Tibial artery (tissue), 4 donors: ENCODE measurements around the gene RETREG3.
"Not testable (repeated sequence)": the region's sequence is repeated elsewhere in the genome, so short reads cannot be mapped to it uniquely, and the experiment has no call there.

Experiments
- DNase-seq, 2 donors: peaks; one replicate each; pipeline ENCODE4 v3.0.0-alpha.2; 2019
- H3K27ac ChIP-seq, 2 donors: fragments of 200-600 bp; sonication (generic) in 1 of 2; 1 replicate in 1 of 2; 2 replicates in 1 of 2; pipeline ENCODE4 v1.5.1; 2018 to 2019; ENCODE audit warnings: mild to moderate bottlenecking in 1 of 2
- H3K27me3 ChIP-seq, 2 donors: fragments of 200-600 bp; sonication (generic) in 1 of 2; one replicate each; pipeline versions ENCODE4 v1.5.1 to v1.6.0; 2016 to 2019
- H3K36me3 ChIP-seq, 3 donors: fragments of 200-600 bp; sonication (generic) in 2 of 3; one replicate each; pipeline ENCODE4 v1.5.1; 2016 to 2019; ENCODE audit warnings: mild to moderate bottlenecking in 2 of 3
- H3K4me1 ChIP-seq, 4 donors: fragments of 200-600 bp; sonication (generic) in 2 of 4; 1 replicate in 3 of 4; 2 replicates in 1 of 4; pipeline ENCODE4 v1.5.1; 2016 to 2019
- H3K4me3 ChIP-seq, 2 donors: fragments of 200-600 bp; sonication (generic) in 1 of 2; 1 replicate in 1 of 2; 2 replicates in 1 of 2; pipeline ENCODE4 v1.5.1; 2018 to 2019; ENCODE audit warnings: mild to moderate bottlenecking in 2 of 2
- H3K9me3 ChIP-seq, 3 donors: fragments of 200-600 bp; sonication (generic) in 1 of 3; one replicate each; pipeline ENCODE4 v1.5.1; 2016 to 2019
- intact Hi-C: fragments of 100-400 bp; cut with DNase I; formaldehyde crosslinking; loops from one replicate; pipeline ENCODE4 v1.15.0; 2023; ENCODE audit warnings: low total_unique reads
- TF ChIP-seq, protein P1 (sequence below), 2 experiments: fragments of 200-600 bp in 1 of 2; fragments of 450-650 bp in 1 of 2; IDR thresholded peaks; one replicate each; pipeline ENCODE4 v1.5.1; 2017 to 2019; ENCODE audit warnings: antibody characterized with exemption in 2 of 2, mild to moderate bottlenecking in 1 of 2, moderate library complexity in 1 of 2

RETREG3 gene

GRCh38 chr17:42629411-42630009, 20.3 kb upstream of the RETREG3 start:
- no peaks in the 10 kb centered on the region for H3K4me1 ChIP-seq
- H3K9me3 ChIP-seq = no peaks in the 10 kb centered on the region
- H3K27ac ChIP-seq = no peak overlapping the region
- DNase-seq = no peak
- intact Hi-C loops = no loop called here
- H3K36me3 ChIP-seq = no peaks in the 10 kb centered on the region
- TF ChIP-seq, protein P1, sequence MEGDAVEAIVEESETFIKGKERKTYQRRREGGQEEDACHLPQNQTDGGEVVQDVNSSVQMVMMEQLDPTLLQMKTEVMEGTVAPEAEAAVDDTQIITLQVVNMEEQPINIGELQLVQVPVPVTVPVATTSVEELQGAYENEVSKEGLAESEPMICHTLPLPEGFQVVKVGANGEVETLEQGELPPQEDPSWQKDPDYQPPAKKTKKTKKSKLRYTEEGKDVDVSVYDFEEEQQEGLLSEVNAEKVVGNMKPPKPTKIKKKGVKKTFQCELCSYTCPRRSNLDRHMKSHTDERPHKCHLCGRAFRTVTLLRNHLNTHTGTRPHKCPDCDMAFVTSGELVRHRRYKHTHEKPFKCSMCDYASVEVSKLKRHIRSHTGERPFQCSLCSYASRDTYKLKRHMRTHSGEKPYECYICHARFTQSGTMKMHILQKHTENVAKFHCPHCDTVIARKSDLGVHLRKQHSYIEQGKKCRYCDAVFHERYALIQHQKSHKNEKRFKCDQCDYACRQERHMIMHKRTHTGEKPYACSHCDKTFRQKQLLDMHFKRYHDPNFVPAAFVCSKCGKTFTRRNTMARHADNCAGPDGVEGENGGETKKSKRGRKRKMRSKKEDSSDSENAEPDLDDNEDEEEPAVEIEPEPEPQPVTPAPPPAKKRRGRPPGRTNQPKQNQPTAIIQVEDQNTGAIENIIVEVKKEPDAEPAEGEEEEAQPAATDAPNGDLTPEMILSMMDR (IDR thresholded peaks at IDR 0.05) = no peak
- H3K4me3 ChIP-seq = no peak overlapping the region
- no peaks in the 10 kb centered on the region for H3K27me3 ChIP-seq

DNA sequence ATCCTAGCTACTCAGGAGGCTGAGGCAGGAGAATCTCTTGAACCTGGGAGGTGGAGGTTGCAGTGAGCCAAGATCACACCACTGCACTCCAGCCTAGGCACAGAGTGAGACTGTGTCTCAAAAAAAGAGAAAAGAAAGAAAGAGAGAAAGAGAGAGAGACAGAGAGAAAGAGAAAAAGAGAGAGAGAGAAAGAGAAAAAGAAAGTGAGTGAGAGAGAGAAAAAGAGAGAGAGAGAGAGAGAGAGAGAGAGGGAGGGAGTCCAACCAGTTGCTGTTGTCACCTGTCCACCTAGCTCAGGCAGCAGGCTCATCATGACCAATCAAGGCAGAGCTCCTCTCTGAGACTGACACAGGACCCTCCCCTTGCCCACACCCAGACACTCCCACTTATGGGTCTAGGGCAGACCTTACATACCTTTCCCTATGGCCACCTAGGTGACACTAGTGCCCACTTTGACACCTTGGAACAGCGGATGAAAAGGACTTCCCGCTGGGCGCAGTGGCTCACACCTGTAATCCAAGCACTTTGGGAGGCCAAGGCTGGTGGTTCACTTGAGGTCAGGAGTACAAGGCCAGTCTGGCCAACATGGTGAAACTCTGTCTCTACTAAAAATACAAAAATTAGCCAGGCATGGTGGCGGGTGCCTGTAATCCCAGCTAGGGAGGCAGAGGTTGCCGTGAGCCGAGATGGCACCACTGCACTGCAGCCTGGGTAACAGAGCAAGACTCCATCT, 18.0 kb upstream of the RETREG3 start:
- H3K27ac ChIP-seq, H3K36me3 ChIP-seq, H3K9me3 ChIP-seq, DNase-seq, H3K4me1 ChIP-seq, H3K4me3 ChIP-seq, intact Hi-C loops, H3K27me3 ChIP-seq: not testable (repeated sequence)

GRCh38 chr17:42623732-42624596, 14.8 kb upstream of the RETREG3 start:
- Histone ChIP-seq H3K4me3 (no peak overlapping the region), H3K36me3 (no peaks in the 10 kb centered on the region), H3K27ac (no peak overlapping the region), H3K4me1 (peaks cover 0 to 1% (median under 1%) of the 10 kb centered on the region in 4 donors), H3K27me3 (no peaks in the 10 kb centered on the region), H3K9me3 (no peaks in the 10 kb centered on the region)
- intact Hi-C loops = no loop called here
- DNase-seq = no peak
- TF ChIP-seq, protein P1 (IDR thresholded peaks at IDR 0.05) = no peak

- no peaks in the 10 kb centered on the region for H3K27me3 ChIP-seq
- no peaks in the 10 kb centered on the region for H3K9me3 ChIP-seq
- TF ChIP-seq, protein P1 (IDR thresholded peaks at IDR 0.05) = no peak
Observed at GRCh38 chr17:42623271-42623670, 14.1 kb upstream of the RETREG3 start.

DNA sequence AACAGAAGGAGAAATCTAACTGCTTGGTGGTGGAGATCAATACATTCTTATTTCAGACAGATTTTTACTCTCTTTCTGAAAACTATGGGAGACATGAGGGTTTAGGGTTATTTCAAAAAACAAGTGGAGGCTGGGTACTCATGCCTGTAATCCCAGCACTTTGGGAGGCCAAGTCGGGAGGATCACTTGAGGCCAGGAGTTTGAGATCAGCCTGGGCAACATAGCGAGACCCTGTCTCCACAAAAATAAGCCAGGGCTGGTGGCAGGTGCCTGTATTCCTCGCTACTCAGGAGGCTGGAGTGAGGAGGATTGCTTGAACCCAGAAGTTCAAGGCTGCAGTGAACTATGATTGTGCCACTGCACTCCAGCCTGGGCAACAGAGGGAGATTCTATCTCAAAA, 12.8 kb upstream of the RETREG3 start:
- peaks cover 0 to 13% (median 9%) of the 10 kb centered on the region in 4 donors for H3K4me1 ChIP-seq
- intact Hi-C loops, DNase-seq: not testable (repeated sequence)

More at GRCh38 chr17:42623271-42623670, 14.1 kb upstream of the RETREG3 start:
- Histone ChIP-seq H3K4me1 (peaks cover 0 to 8% (median 5%) of the 10 kb centered on the region in 4 donors), H3K36me3 (no peaks in the 10 kb centered on the region), H3K27ac (no peak overlapping the region), H3K4me3 (no peak overlapping the region)
- intact Hi-C loops = no loop called here
- no peak for DNase-seq

GRCh38 chr17:42618442-42619150, 9.4 kb upstream of the RETREG3 start:
- H3K27me3 ChIP-seq = no peaks in the 10 kb centered on the region
- TF ChIP-seq, protein P1 (IDR thresholded peaks at IDR 0.05) = no peak
- no peaks in the 10 kb centered on the region for H3K9me3 ChIP-seq
- H3K27ac ChIP-seq = peak overlapping the region in 1 of 2 donors; percentile 14
- no peak overlapping the region for H3K4me3 ChIP-seq
- intact Hi-C loops = no loop called here
- H3K4me1 ChIP-seq = peaks cover 0 to 13% (median 9%) of the 10 kb centered on the region in 4 donors
- H3K36me3 ChIP-seq = peaks cover 17 to 26% (median 24%) of the 10 kb centered on the region in 3 donors
- DNase-seq = peak in 1 of 2 donors; percentile 66

More for the DNA sequence above, 12.8 kb upstream of the RETREG3 start:
- not testable (repeated sequence) for H3K27me3 ChIP-seq, H3K4me3 ChIP-seq, H3K27ac ChIP-seq, H3K9me3 ChIP-seq, H3K36me3 ChIP-seq
